BLaER1 (cell line): Measurements from ENCODE around the gene MMD.
"Not testable (repeated sequence)": the region's sequence is repeated elsewhere in the genome, so short reads cannot be mapped to it uniquely, and the experiment has no call there.

Experiments used
- H3K27ac ChIP-seq: shearing (Covaris generic); formaldehyde crosslinking; 2 replicates; pipeline ENCODE4 v1.8.1; 2022
- H3K27me3 ChIP-seq: shearing (Covaris generic); formaldehyde crosslinking; 2 replicates; pipeline ENCODE4 v1.8.1; 2022
- H3K36me3 ChIP-seq: shearing (Covaris generic); formaldehyde crosslinking; 2 replicates; pipeline ENCODE4 v1.8.1; 2022
- H3K4me1 ChIP-seq: shearing (Covaris generic); formaldehyde crosslinking; 2 replicates; pipeline ENCODE4 v1.8.1; 2022
- H3K4me2 ChIP-seq: shearing (Covaris generic); formaldehyde crosslinking; 2 replicates; pipeline ENCODE4 v1.8.1; 2022
- H3K4me3 ChIP-seq: shearing (Covaris generic); formaldehyde crosslinking; 2 replicates; pipeline ENCODE4 v1.8.1; 2022
- H3K9ac ChIP-seq: shearing (Covaris generic); formaldehyde crosslinking; 2 replicates; pipeline ENCODE4 v1.8.1; 2022
- H3K9me3 ChIP-seq: shearing (Covaris generic); formaldehyde crosslinking; 2 replicates; pipeline ENCODE4 v1.8.1; 2022
- H4K20me1 ChIP-seq: shearing (Covaris generic); formaldehyde crosslinking; 2 replicates; pipeline ENCODE4 v1.8.1; 2022
- Cebpa-rat ChIP-seq: shearing (Covaris generic); IDR thresholded peaks from 2 replicates; pipeline ENCODE4 v1.8.1; 2022

MMD gene

GRCh38 chr17:55434721-55435120, 13.1 kb upstream of the MMD start:
- no peak overlapping the region for H3K4me2 ChIP-seq
- no peak overlapping the region for H3K27ac ChIP-seq

GRCh38 chr17:55433629-55434422, 12.2 kb upstream of the MMD start:
- no peaks in the 10 kb centered on the region for H3K36me3 ChIP-seq
- no peaks in the 10 kb centered on the region for H3K27me3 ChIP-seq
- no peak overlapping the region for H3K4me3 ChIP-seq
- peaks cover 30% of the 10 kb centered on the region for H3K4me1 ChIP-seq
- H3K4me2 ChIP-seq: no peak overlapping the region
- no peaks in the 10 kb centered on the region for H3K9me3 ChIP-seq
- no peak for TF ChIP-seq Cebpa-rat
- no peak overlapping the region for H3K27ac ChIP-seq
- H3K9ac ChIP-seq: no peak overlapping the region
- no peaks in the 10 kb centered on the region for H4K20me1 ChIP-seq

More at GRCh38 chr17:55434721-55435120, 13.1 kb upstream of the MMD start:
- no peaks in the 10 kb centered on the region for H4K20me1 ChIP-seq
- peaks cover 30% of the 10 kb centered on the region for H3K4me1 ChIP-seq
- H3K9ac ChIP-seq: no peak overlapping the region
- H3K9me3 ChIP-seq: no peaks in the 10 kb centered on the region
- H3K4me3 ChIP-seq: no peak overlapping the region
- H3K27me3 ChIP-seq: no peaks in the 10 kb centered on the region
- TF ChIP-seq Cebpa-rat: no peak
- no peaks in the 10 kb centered on the region for H3K36me3 ChIP-seq

GRCh38 chr17:55433029-55433628, 11.5 kb upstream of the MMD start:
- Histone ChIP-seq H3K27me3 (no peaks in the 10 kb centered on the region), H3K9ac (no peak overlapping the region), H3K4me2 (no peak overlapping the region), H3K27ac (no peak overlapping the region), H3K36me3 (no peaks in the 10 kb centered on the region), H3K4me3 (no peak overlapping the region), H4K20me1 (no peaks in the 10 kb centered on the region), H3K9me3 (no peaks in the 10 kb centered on the region), H3K4me1 (peaks cover 30% of the 10 kb centered on the region)
- TF ChIP-seq Cebpa-rat: no peak

- Histone ChIP-seq H4K20me1 (no peaks in the 10 kb centered on the region), H3K27ac (no peak overlapping the region), H3K9me3 (no peaks in the 10 kb centered on the region), H3K4me3 (no peak overlapping the region), H3K27me3 (no peaks in the 10 kb centered on the region), H3K4me1 (peaks cover 25% of the 10 kb centered on the region), H3K9ac (no peak overlapping the region), H3K4me2 (no peak overlapping the region), H3K36me3 (no peaks in the 10 kb centered on the region)
- no peak for TF ChIP-seq Cebpa-rat
Measured at GRCh38 chr17:55432358-55433028, 10.9 kb upstream of the MMD start.

- not testable (repeated sequence) for H3K4me3 ChIP-seq, H3K27ac ChIP-seq, H3K36me3 ChIP-seq, H3K27me3 ChIP-seq, H4K20me1 ChIP-seq, H3K9ac ChIP-seq, H3K9me3 ChIP-seq, H3K4me2 ChIP-seq
- H3K4me1 ChIP-seq: peaks cover 20% of the 10 kb centered on the region
Measured at GRCh38 chr17:55431914-55432313, 10.3 kb upstream of the MMD start.

GRCh38 chr17:55430541-55431288, 9.1 kb upstream of the MMD start:
- no peaks in the 10 kb centered on the region for H4K20me1 ChIP-seq
- H3K27me3 ChIP-seq: no peaks in the 10 kb centered on the region
- H3K4me1 ChIP-seq: peaks cover 9% of the 10 kb centered on the region
- no peaks in the 10 kb centered on the region for H3K9me3 ChIP-seq
- H3K27ac ChIP-seq: peak overlapping the region; percentile 13; the same call in 1 of the 2 replicates
- no peak overlapping the region for H3K9ac ChIP-seq
- H3K36me3 ChIP-seq: no peaks in the 10 kb centered on the region
- no peak for TF ChIP-seq Cebpa-rat
- H3K4me3 ChIP-seq: no peak overlapping the region
- H3K4me2 ChIP-seq: no peak overlapping the region

- Histone ChIP-seq H3K4me1 (peaks cover 10% of the 10 kb centered on the region), H4K20me1 (no peaks in the 10 kb centered on the region), H3K36me3 (no peaks in the 10 kb centered on the region), H3K27me3 (no peaks in the 10 kb centered on the region), H3K27ac (no peak overlapping the region), H3K4me2 (no peak overlapping the region), H3K9ac (no peak overlapping the region), H3K9me3 (no peaks in the 10 kb centered on the region), H3K4me3 (no peak overlapping the region)
- no peak for TF ChIP-seq Cebpa-rat
Measured at GRCh38 chr17:55427587-55427882, 5.9 kb upstream of the MMD start.

GRCh38 chr17:55426851-55427586, 5.4 kb upstream of the MMD start:
- no peak overlapping the region for H3K9ac ChIP-seq
- no peaks in the 10 kb centered on the region for H3K9me3 ChIP-seq
- H3K4me3 ChIP-seq: no peak overlapping the region
- no peak overlapping the region for H3K4me2 ChIP-seq
- no peak overlapping the region for H3K27ac ChIP-seq
- no peaks in the 10 kb centered on the region for H3K36me3 ChIP-seq
- H3K27me3 ChIP-seq: no peaks in the 10 kb centered on the region
- peaks cover 15% of the 10 kb centered on the region for H3K4me1 ChIP-seq
- no peaks in the 10 kb centered on the region for H4K20me1 ChIP-seq
- TF ChIP-seq Cebpa-rat: no peak

- Histone ChIP-seq H3K9me3 (no peaks in the 10 kb centered on the region), H3K9ac (no peak overlapping the region), H3K27me3 (no peaks in the 10 kb centered on the region), H3K4me1 (peaks cover 12% of the 10 kb centered on the region), H3K36me3 (no peaks in the 10 kb centered on the region), H4K20me1 (no peaks in the 10 kb centered on the region), H3K4me2 (no peak overlapping the region), H3K27ac (no peak overlapping the region), H3K4me3 (no peak overlapping the region)
- no peak for TF ChIP-seq Cebpa-rat
Measured at GRCh38 chr17:55424893-55425540, 3.4 kb upstream of the MMD start.
